ENCODE results near the gene SRP14. TPM values are rescaled to one million over a fixed set of nuclear protein-coding genes. Genes with fewer than 3 reads are reported as not detected.

The SRP14 gene
- total RNA-seq, 1 experiment from 2014 or later = 200 TPM

DNA sequence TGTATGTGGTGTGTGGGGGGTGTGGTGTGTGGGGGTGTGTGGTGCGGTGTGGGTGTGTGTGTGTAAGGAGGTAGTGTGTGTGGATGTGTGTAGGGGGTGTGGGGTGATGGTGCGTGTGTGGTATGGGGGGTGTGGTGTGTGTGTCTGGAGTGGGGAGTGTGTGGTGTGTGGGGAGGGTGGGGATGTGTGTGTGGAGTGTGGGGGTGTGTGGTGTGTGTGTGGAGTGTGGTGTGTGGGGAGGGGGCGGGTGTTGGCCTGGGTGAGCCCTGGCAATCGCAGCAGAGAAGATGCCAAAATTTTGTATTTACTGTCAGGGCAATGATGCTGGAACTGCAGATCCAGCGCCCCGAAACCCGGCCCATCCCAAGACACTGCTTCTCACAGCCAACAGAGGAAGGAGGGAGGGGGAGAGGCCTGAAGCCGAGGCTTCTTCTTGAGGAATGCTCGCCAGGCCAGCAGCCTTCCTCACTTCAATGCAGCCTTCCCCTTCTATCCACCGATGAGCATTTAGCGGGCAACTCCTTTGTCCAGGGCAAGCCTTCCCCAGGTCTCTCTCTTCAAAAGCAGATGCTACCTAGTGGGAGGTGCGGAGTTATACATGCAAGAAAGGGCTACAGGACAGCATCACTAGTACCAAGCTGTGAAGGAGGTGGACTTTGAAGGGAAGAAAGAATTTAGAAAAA, 11.9 kb upstream of the SRP14 start:
- no peak overlapping the region for H3K9ac ChIP-seq (ENCODE audit: extremely low read depth, insufficient read length, low read length)
- WGBS (ENCODE audit: extremely low coverage, insufficient read length, low lambda C conversion rate) = 100% methylated on average over 2 of the region's 12 CpGs
- peak overlapping the region; percentile 64 for H3K18ac ChIP-seq (ENCODE audit: insufficient read length, low read depth, low read length)
- H2AFZ ChIP-seq (ENCODE audit: low read length) = no peak overlapping the region
- no peak overlapping the region for H3K4ac ChIP-seq (ENCODE audit: low read depth, low read length)
- H3T11ph ChIP-seq (ENCODE audit: low read length) = no peak overlapping the region
- H3K23ac ChIP-seq (ENCODE audit: insufficient read length, low read depth, low read length) = no peak overlapping the region
- Mint-ChIP-seq H3K36me3 (ENCODE audit: insufficient read depth in 1 of 3, low read depth in 3 of 3) (no peaks in the 10 kb centered on the region; a peak in 2 of 7 replicates), H3K4me1 (peaks cover 53% of the 10 kb centered on the region in 2 experiments), H3K27ac (peak overlapping the region in 2 of 3 experiments; percentile 13 to 40; a peak in 3 of 7 replicates), H3K4me3 (no peak overlapping the region), H3K27me3 (ENCODE audit: low read depth) (peaks cover 3% of the 10 kb centered on the region; the same call in 1 of the 2 replicates), H3K9me3 (no peaks in the 10 kb centered on the region; a peak in 1 of 5 replicates)
- no peak overlapping the region for H3K4me2 ChIP-seq (ENCODE audit: insufficient read depth, insufficient read length, low read length)
- H2BK20ac ChIP-seq (ENCODE audit: low read depth, low read length, poor library complexity, severe bottlenecking) = no peak overlapping the region
- H2AK5ac ChIP-seq (ENCODE audit: insufficient read length, low read length) = no peak overlapping the region
- peaks cover 3% of the 10 kb centered on the region for H3K23me2 ChIP-seq (ENCODE audit: insufficient read length, low read depth, low read length, poor library complexity, severe bottlenecking)
- no peak overlapping the region for H3K56ac ChIP-seq (ENCODE audit: insufficient read length, low read depth, low read length)
- H2BK12ac ChIP-seq (ENCODE audit: insufficient read length, low read depth, low read length) = no peak overlapping the region
- H3K27ac ChIP-seq (ENCODE audit: insufficient read length, low read depth, low read length) = no peak overlapping the region
- no peak overlapping the region for H2BK15ac ChIP-seq (ENCODE audit: low read depth, low read length)
- no peak overlapping the region for H4K91ac ChIP-seq (ENCODE audit: insufficient read length, low read depth, low read length)
- H3K79me2 ChIP-seq (ENCODE audit: insufficient read depth, low read length) = no peaks in the 10 kb centered on the region
- peak; percentile 74 for DNase-seq
- no peaks in the 10 kb centered on the region for H3K9me3 ChIP-seq (ENCODE audit: control insufficient read depth, low read depth, low read length)
- H3K27me3 ChIP-seq (ENCODE audit: insufficient read depth, low read length) = no peaks in the 10 kb centered on the region
- no peaks in the 10 kb centered on the region for H3K79me1 ChIP-seq (ENCODE audit: insufficient read depth, low read depth, low read length, poor library complexity, severe bottlenecking)
- no peak overlapping the region for H2BK120ac ChIP-seq (ENCODE audit: low read depth, low read length, poor library complexity, severe bottlenecking)
- no peak overlapping the region for H2BK5ac ChIP-seq (ENCODE audit: insufficient read length, low read length)
- no peaks in the 10 kb centered on the region for H4K20me1 ChIP-seq (ENCODE audit: control insufficient read depth, insufficient read depth, insufficient read length)
- TF ChIP-seq CTCF (conservative IDR thresholded peaks at IDR 0.05) = no peak; the same call in 2 of the 3 replicates
- no peak overlapping the region; the same call in 1 of the 2 replicates for H3K14ac ChIP-seq (ENCODE audit: insufficient read depth, low read length)
- no peak overlapping the region for H4K8ac ChIP-seq (replicated peaks; ENCODE audit: insufficient read length, low read depth, low read length)
- peaks cover 2% of the 10 kb centered on the region; the same call in 1 of the 2 replicates for H3K4me1 ChIP-seq (ENCODE audit: insufficient read depth, low read length)
- H4K5ac ChIP-seq (ENCODE audit: insufficient read length, low read depth, low read length) = peak overlapping the region; percentile 31
